ENCODE measurements around the gene PTER.

Gene PTER

DNA sequence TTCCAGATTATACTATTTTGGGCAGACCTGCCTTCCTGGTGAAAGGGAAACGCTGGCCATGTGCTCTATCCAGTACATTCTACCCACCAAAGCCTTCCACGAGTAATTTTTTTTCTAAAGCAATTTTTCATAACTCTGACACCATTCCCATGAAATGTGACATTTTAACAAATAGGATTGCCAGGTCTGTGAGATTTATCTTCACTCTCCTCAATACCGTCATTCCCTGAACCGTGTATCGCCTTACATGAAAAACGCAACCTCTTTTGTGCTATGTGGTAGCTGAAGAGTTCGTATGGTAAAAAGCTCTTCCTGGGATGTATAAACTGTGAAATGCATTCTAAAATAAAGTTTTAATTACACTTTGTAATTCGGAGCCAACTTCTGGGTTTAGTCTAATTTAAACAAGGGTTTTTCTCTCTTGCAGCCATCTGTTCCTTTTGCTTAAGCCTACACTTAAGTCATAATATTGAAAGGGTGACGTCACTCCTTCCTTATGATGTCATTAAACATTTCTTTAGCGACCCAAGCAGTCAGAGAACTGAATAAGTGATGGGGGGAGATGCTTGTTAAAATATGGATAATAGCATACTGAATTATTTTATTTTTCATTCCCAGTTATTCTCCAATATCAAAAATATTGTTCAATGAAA is 57.2 kb downstream of the PTER start:
- Histone ChIP-seq H3K9ac (ENCODE audit: low read depth, low read length, poor library complexity) (no peak overlapping the region), H2BK120ac (ENCODE audit: low read depth, low read length) (no peak overlapping the region), H3K4me2 (ENCODE audit: insufficient read depth, low read length, poor library complexity, severe bottlenecking) (no peak overlapping the region), H3K14ac (ENCODE audit: low read length) (no peak overlapping the region), H3K27ac (replicated peaks; ENCODE audit: low read length) (no peak overlapping the region), H2AFZ (ENCODE audit: low read length) (no peak overlapping the region), H3K18ac (ENCODE audit: low read length) (no peak overlapping the region), H3K23ac (ENCODE audit: low read depth, low read length, poor library complexity) (no peak overlapping the region), H3K79me1 (ENCODE audit: low read depth, low read length) (no peaks in the 10 kb centered on the region), H3K4me1 (ENCODE audit: control insufficient read depth in 2 of 2, insufficient read depth in 1 of 2, low read depth in 1 of 2, low read length in 2 of 2) (peaks cover 0 to 3% of the 10 kb centered on the region in 2 donors), H4K8ac (ENCODE audit: low read depth, low read length) (no peak overlapping the region), H4K91ac (ENCODE audit: low read depth, low read length, poor library complexity) (no peak overlapping the region), H3K9me3 (replicated peaks in 1 of 2; ENCODE audit: control insufficient read depth in 2 of 2, insufficient read depth in 1 of 2, low read depth in 1 of 2, low read length in 2 of 2) (no peaks in the 10 kb centered on the region), H3K4me3 (ENCODE audit: low read length in 2 of 2) (no peak overlapping the region), H3K36me3 (replicated peaks in 1 of 2; ENCODE audit: control insufficient read depth in 2 of 2, insufficient read depth in 2 of 2, low read length in 2 of 2) (no peaks in the 10 kb centered on the region), H2BK15ac (ENCODE audit: low read length) (no peak overlapping the region), H3K27me3 (ENCODE audit: control insufficient read depth in 3 of 3, insufficient read depth in 3 of 3, low read depth in 1 of 3, low read length in 3 of 3) (no peaks in the 10 kb centered on the region), H2BK12ac (ENCODE audit: low read length) (no peak overlapping the region), H2BK5ac (ENCODE audit: low read length) (no peak overlapping the region), H2AK5ac (ENCODE audit: low read depth, low read length) (no peak overlapping the region), H3K4ac (ENCODE audit: low read length) (no peak overlapping the region)
- WGBS, 2 donors (ENCODE audit: extremely low coverage in 2 of 2, insufficient read length in 2 of 2, insufficient replicate concordance in 1 of 2) = no CpG with 5 or more reads among the region's 10 CpGs
- DNase-seq (ENCODE audit: low spot score) = no peak

DNA sequence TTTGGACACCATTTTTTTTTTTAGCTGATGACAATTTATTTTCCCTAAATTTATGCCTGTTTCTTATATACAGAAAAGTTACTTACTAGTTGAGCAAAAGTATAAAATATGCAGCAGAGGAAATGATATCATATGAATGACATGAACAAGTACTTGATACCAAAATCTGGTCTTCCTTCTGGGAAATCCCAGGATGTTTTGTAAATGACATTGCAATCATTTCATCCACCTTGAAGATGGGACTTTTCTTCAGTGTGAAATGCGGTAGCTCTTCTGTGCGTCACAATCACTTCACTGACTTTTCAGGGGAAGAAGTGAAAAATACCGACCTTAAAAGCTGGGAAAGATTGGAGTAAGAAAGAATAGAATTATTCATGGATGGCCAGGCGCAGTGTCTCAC is 61.1 kb downstream of the PTER start:
- no peak overlapping the region for H4K8ac ChIP-seq (ENCODE audit: low read depth, low read length)
- DNase-seq (ENCODE audit: low spot score) = no peak

DNA sequence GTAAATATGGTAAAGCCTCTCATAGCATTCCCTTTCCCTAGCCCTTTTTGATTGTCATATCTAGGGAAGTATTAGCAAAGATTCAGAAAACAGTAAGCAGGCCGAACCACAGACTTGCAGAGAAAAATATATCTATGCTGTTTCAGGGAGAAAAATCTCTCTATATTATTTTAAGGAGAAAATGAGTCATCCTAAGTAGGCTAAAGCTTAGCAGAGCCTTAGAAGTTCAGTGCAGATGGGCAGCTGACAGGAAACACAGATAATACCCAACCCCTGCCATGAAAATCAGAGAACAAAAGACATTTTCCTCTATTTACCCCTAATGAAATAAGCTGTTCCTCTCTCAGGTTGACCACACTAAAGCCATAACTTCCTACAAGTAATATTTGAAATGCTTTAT is 68.4 kb downstream of the PTER start:
- H2BK15ac ChIP-seq (ENCODE audit: low read length) = no peak overlapping the region
- no peak overlapping the region for H3K4ac ChIP-seq (ENCODE audit: low read length)
- H3K18ac ChIP-seq (ENCODE audit: low read length) = no peak overlapping the region
- H3K79me1 ChIP-seq (ENCODE audit: low read depth, low read length) = no peaks in the 10 kb centered on the region
- no peak overlapping the region for H2BK5ac ChIP-seq (ENCODE audit: low read length)
- H3K14ac ChIP-seq (ENCODE audit: low read length) = no peak overlapping the region
- no peak overlapping the region for H3K27ac ChIP-seq (replicated peaks; ENCODE audit: low read length)
- WGBS, 2 donors (ENCODE audit: extremely low coverage in 2 of 2, insufficient read length in 2 of 2, insufficient replicate concordance in 1 of 2) = no CpG with 5 or more reads among the region's 1 CpG
- H3K36me3 ChIP-seq (replicated peaks in 1 of 2; ENCODE audit: control insufficient read depth in 2 of 2, insufficient read depth in 2 of 2, low read length in 2 of 2) = no peaks in the 10 kb centered on the region
- H2BK120ac ChIP-seq (ENCODE audit: low read depth, low read length) = no peak overlapping the region
- no peak overlapping the region for H3K23ac ChIP-seq (ENCODE audit: low read depth, low read length, poor library complexity)
- DNase-seq (ENCODE audit: low spot score) = no peak
- H3K9ac ChIP-seq (ENCODE audit: low read depth, low read length, poor library complexity) = no peak overlapping the region
- H3K9me3 ChIP-seq (replicated peaks in 1 of 2; ENCODE audit: control insufficient read depth in 2 of 2, insufficient read depth in 1 of 2, low read depth in 1 of 2, low read length in 2 of 2) = no peaks in the 10 kb centered on the region
- H3K4me1 ChIP-seq (ENCODE audit: control insufficient read depth in 2 of 2, insufficient read depth in 1 of 2, low read depth in 1 of 2, low read length in 2 of 2) = peaks cover 0 to 2% of the 10 kb centered on the region in 2 donors
- no peak overlapping the region for H4K8ac ChIP-seq (ENCODE audit: low read depth, low read length)
- H2AFZ ChIP-seq (ENCODE audit: low read length) = no peak overlapping the region
- H2AK5ac ChIP-seq (ENCODE audit: low read depth, low read length) = no peak overlapping the region
- H3K27me3 ChIP-seq (ENCODE audit: control insufficient read depth in 3 of 3, insufficient read depth in 3 of 3, low read depth in 1 of 3, low read length in 3 of 3) = no peaks in the 10 kb centered on the region
- H3K4me2 ChIP-seq (ENCODE audit: insufficient read depth, low read length, poor library complexity, severe bottlenecking) = no peak overlapping the region
- H4K91ac ChIP-seq (ENCODE audit: low read depth, low read length, poor library complexity) = no peak overlapping the region
- H2BK12ac ChIP-seq (ENCODE audit: low read length) = no peak overlapping the region
- no peak overlapping the region for H3K4me3 ChIP-seq (ENCODE audit: low read length in 2 of 2)

More for the DNA sequence above, 61.1 kb downstream of the PTER start:
- no peaks in the 10 kb centered on the region for H3K36me3 ChIP-seq (replicated peaks in 1 of 2; ENCODE audit: control insufficient read depth in 2 of 2, insufficient read depth in 2 of 2, low read length in 2 of 2)
- no peak overlapping the region for H3K4me2 ChIP-seq (ENCODE audit: insufficient read depth, low read length, poor library complexity, severe bottlenecking)
- H2AK5ac ChIP-seq (ENCODE audit: low read depth, low read length) = no peak overlapping the region
- H3K4me1 ChIP-seq (ENCODE audit: control insufficient read depth in 2 of 2, insufficient read depth in 1 of 2, low read depth in 1 of 2, low read length in 2 of 2) = no peaks in the 10 kb centered on the region
- no peak overlapping the region for H3K27ac ChIP-seq (replicated peaks; ENCODE audit: low read length)
- H3K4ac ChIP-seq (ENCODE audit: low read length) = no peak overlapping the region
- no peaks in the 10 kb centered on the region for H3K9me3 ChIP-seq (replicated peaks in 1 of 2; ENCODE audit: control insufficient read depth in 2 of 2, insufficient read depth in 1 of 2, low read depth in 1 of 2, low read length in 2 of 2)
- no peak overlapping the region for H2BK15ac ChIP-seq (ENCODE audit: low read length)
- no peak overlapping the region for H3K14ac ChIP-seq (ENCODE audit: low read length)
- no peak overlapping the region for H3K4me3 ChIP-seq (ENCODE audit: low read length in 2 of 2)
- no peak overlapping the region for H2BK5ac ChIP-seq (ENCODE audit: low read length)
- no peak overlapping the region for H2BK120ac ChIP-seq (ENCODE audit: low read depth, low read length)
- H2BK12ac ChIP-seq (ENCODE audit: low read length) = no peak overlapping the region
- no peak overlapping the region for H4K91ac ChIP-seq (ENCODE audit: low read depth, low read length, poor library complexity)
- no peak overlapping the region for H3K23ac ChIP-seq (ENCODE audit: low read depth, low read length, poor library complexity)
- H2AFZ ChIP-seq (ENCODE audit: low read length) = no peak overlapping the region
- H3K79me1 ChIP-seq (ENCODE audit: low read depth, low read length) = no peaks in the 10 kb centered on the region
- H3K27me3 ChIP-seq (ENCODE audit: control insufficient read depth in 3 of 3, insufficient read depth in 3 of 3, low read depth in 1 of 3, low read length in 3 of 3) = no peaks in the 10 kb centered on the region
- H3K9ac ChIP-seq (ENCODE audit: low read depth, low read length, poor library complexity) = no peak overlapping the region
- WGBS, 2 donors (ENCODE audit: extremely low coverage in 2 of 2, insufficient read length in 2 of 2, insufficient replicate concordance in 1 of 2) = no CpG with 5 or more reads among the region's 4 CpGs
- H3K18ac ChIP-seq (ENCODE audit: low read length) = no peak overlapping the region

DNA sequence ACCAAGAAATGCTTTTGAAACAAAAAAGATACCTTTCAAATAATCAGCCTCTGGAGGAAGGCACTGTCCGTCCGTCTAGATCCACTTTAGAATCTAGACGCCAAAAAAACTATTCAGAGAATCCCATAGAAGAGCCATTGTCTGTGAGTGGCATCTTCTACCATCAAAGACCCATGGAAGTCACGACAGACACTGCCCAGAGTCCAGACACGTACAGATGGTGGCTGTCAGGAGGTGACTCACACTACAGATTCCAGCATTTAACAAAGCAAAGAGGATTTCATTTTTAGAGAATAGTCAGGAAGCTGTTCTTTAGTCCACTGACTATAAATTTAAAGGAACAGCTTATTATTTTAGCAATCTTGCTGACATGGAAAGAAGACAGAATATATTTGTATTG is 73.2 kb downstream of the PTER start:
- Histone ChIP-seq H3K4me1 (ENCODE audit: control insufficient read depth in 2 of 2, insufficient read depth in 1 of 2, low read depth in 1 of 2, low read length in 2 of 2) (peaks cover 0 to 2% of the 10 kb centered on the region in 2 donors), H3K23ac (ENCODE audit: low read depth, low read length, poor library complexity) (no peak overlapping the region), H2BK120ac (ENCODE audit: low read depth, low read length) (no peak overlapping the region), H3K4me3 (ENCODE audit: low read length in 2 of 2) (no peak overlapping the region), H2AK5ac (ENCODE audit: low read depth, low read length) (no peak overlapping the region), H3K14ac (ENCODE audit: low read length) (no peak overlapping the region), H3K9ac (ENCODE audit: low read depth, low read length, poor library complexity) (no peak overlapping the region), H3K9me3 (replicated peaks in 1 of 2; ENCODE audit: control insufficient read depth in 2 of 2, insufficient read depth in 1 of 2, low read depth in 1 of 2, low read length in 2 of 2) (no peaks in the 10 kb centered on the region), H3K27ac (replicated peaks; ENCODE audit: low read length) (no peak overlapping the region), H3K27me3 (ENCODE audit: control insufficient read depth in 3 of 3, insufficient read depth in 3 of 3, low read depth in 1 of 3, low read length in 3 of 3) (peaks cover 0 to 5% (median 0%) of the 10 kb centered on the region in 3 experiments), H2BK12ac (ENCODE audit: low read length) (no peak overlapping the region), H3K18ac (ENCODE audit: low read length) (no peak overlapping the region), H3K4ac (ENCODE audit: low read length) (no peak overlapping the region), H3K4me2 (ENCODE audit: insufficient read depth, low read length, poor library complexity, severe bottlenecking) (no peak overlapping the region), H2BK5ac (ENCODE audit: low read length) (no peak overlapping the region), H4K8ac (ENCODE audit: low read depth, low read length) (no peak overlapping the region), H3K36me3 (replicated peaks in 1 of 2; ENCODE audit: control insufficient read depth in 2 of 2, insufficient read depth in 2 of 2, low read length in 2 of 2) (no peaks in the 10 kb centered on the region), H2AFZ (ENCODE audit: low read length) (no peak overlapping the region), H2BK15ac (ENCODE audit: low read length) (no peak overlapping the region), H4K91ac (ENCODE audit: low read depth, low read length, poor library complexity) (no peak overlapping the region), H3K79me1 (ENCODE audit: low read depth, low read length) (no peaks in the 10 kb centered on the region)
- DNase-seq (ENCODE audit: low spot score) = no peak
- no CpG with 5 or more reads among the region's 5 CpGs for WGBS, 2 donors (ENCODE audit: extremely low coverage in 2 of 2, insufficient read length in 2 of 2, insufficient replicate concordance in 1 of 2)
